Mesendoderm (in vitro differentiated cells): Measurements from ENCODE around the gene BBIP1.

ENCODE experiments used
- DNase-seq: peaks from one replicate; pipeline ENCODE4 v3.0.0; 2013
- H2AK5ac ChIP-seq: 2 replicates; pipeline ENCODE4 v1.6.1; 2013; ENCODE audit warnings: low read length, inconsistent platforms
- H2BK120ac ChIP-seq: 2 replicates; pipeline ENCODE4 v1.6.1; 2013; ENCODE audit warnings: low read depth, mild to moderate bottlenecking, low read length, moderate library complexity, mixed read lengths
- H2BK15ac ChIP-seq: replicated peaks from 2 replicates; pipeline ENCODE4 v1.6.1; 2013; ENCODE audit warnings: low read depth, mild to moderate bottlenecking, moderate library complexity
- H2BK5ac ChIP-seq: 2 replicates; pipeline ENCODE4 v1.6.1; 2013; ENCODE audit warnings: low read length, inconsistent platforms
- H3K18ac ChIP-seq: 2 replicates; pipeline ENCODE4 v1.6.1; 2013; ENCODE audit warnings: mild to moderate bottlenecking, low read length, mixed read lengths
- H3K23ac ChIP-seq: one replicate; pipeline ENCODE4 v1.6.1; 2013; ENCODE audit warnings: low read length
- H3K27ac ChIP-seq: 2 replicates; pipeline ENCODE4 v1.5.1; 2013; ENCODE audit warnings: low read depth, mild to moderate bottlenecking, inconsistent platforms, low read length, moderate library complexity
- H3K27me3 ChIP-seq: 2 replicates; pipeline ENCODE4 v1.6.1; 2013; ENCODE audit warnings: low read length, control low read depth, mild to moderate bottlenecking, inconsistent platforms; ENCODE audit not compliant: insufficient read depth, poor library complexity
- H3K36me3 ChIP-seq: 2 replicates; pipeline ENCODE4 v1.6.1; 2013; ENCODE audit warnings: low read length, inconsistent platforms; ENCODE audit not compliant: control insufficient read depth, insufficient read depth
- H3K4ac ChIP-seq: one replicate; pipeline ENCODE4 v1.6.1; 2013; ENCODE audit warnings: low read depth, mild to moderate bottlenecking, low read length, moderate library complexity
- H3K4me1 ChIP-seq: 2 replicates; pipeline ENCODE4 v1.6.1; 2013; ENCODE audit warnings: low read depth, low read length, inconsistent platforms; ENCODE audit not compliant: control insufficient read depth
- H3K4me2 ChIP-seq: 2 replicates; pipeline ENCODE4 v1.6.1; 2013; ENCODE audit warnings: low read length
- H3K4me3 ChIP-seq: 2 replicates; pipeline ENCODE4 v1.5.1; 2013; ENCODE audit warnings: mild to moderate bottlenecking, low read length
- H3K56ac ChIP-seq: one replicate; pipeline ENCODE4 v1.6.1; 2013; ENCODE audit warnings: low read length
- H3K79me1 ChIP-seq: 2 replicates; pipeline ENCODE4 v1.6.1; 2013; ENCODE audit warnings: low read length, inconsistent platforms
- H3K79me2 ChIP-seq: 2 replicates; pipeline ENCODE4 v1.6.1; 2013; ENCODE audit warnings: mild to moderate bottlenecking, low read length; ENCODE audit not compliant: control insufficient read depth, insufficient read depth
- H3K9ac ChIP-seq: 2 replicates; pipeline ENCODE4 v1.6.1; 2013; ENCODE audit warnings: low read length, inconsistent platforms
- H4K5ac ChIP-seq: one replicate; pipeline ENCODE4 v1.6.1; 2013; ENCODE audit warnings: low read length
- H4K8ac ChIP-seq: one replicate; pipeline ENCODE4 v1.6.1; 2013; ENCODE audit warnings: low read depth, mild to moderate bottlenecking, control low read depth, low read length, moderate library complexity
- WGBS: extraction: QIAGEN DNeasy Blood & Tissue Kit; methylation state at CpG from one replicate; pipeline ENCODE4 v1.1.7; 2013; ENCODE audit warnings: low lambda C conversion rate, missing lambda C conversion rate; ENCODE audit not compliant: insufficient coverage; ENCODE audit errors: extremely low coverage; 5-methylcytosine and 5-hydroxymethylcytosine counted together

Gene BBIP1

GRCh38 chr10:110858297-110858934 is 60.6 kb downstream of the BBIP1 start:
- peak overlapping the region; percentile 56 for H2AK5ac ChIP-seq
- no peak overlapping the region for H2BK5ac ChIP-seq
- WGBS: no CpG with 5 or more reads among the region's 1 CpG
- no peaks in the 10 kb centered on the region for H3K27me3 ChIP-seq
- H3K4me1 ChIP-seq: peaks cover 5% of the 10 kb centered on the region
- H3K27ac ChIP-seq: peak overlapping the region; percentile 69
- no peak overlapping the region for H3K23ac ChIP-seq
- H3K79me2 ChIP-seq: no peaks in the 10 kb centered on the region
- H3K56ac ChIP-seq: no peak overlapping the region
- H2BK120ac ChIP-seq: no peak overlapping the region
- no peak overlapping the region for H3K9ac ChIP-seq
- H4K5ac ChIP-seq: no peak overlapping the region
- peak overlapping the region; percentile 60 for H3K18ac ChIP-seq
- no peak overlapping the region for H3K4me3 ChIP-seq
- no peak overlapping the region for H4K8ac ChIP-seq
- no peaks in the 10 kb centered on the region for H3K36me3 ChIP-seq
- no peaks in the 10 kb centered on the region for H3K79me1 ChIP-seq
- H3K4ac ChIP-seq: no peak overlapping the region
- no peak for DNase-seq
- H3K4me2 ChIP-seq: no peak overlapping the region
- H2BK15ac ChIP-seq: no peak overlapping the region

GRCh38 chr10:110857265-110858171 is 61.5 kb downstream of the BBIP1 start:
- H3K4me1 ChIP-seq: peaks cover 5% of the 10 kb centered on the region
- H3K9ac ChIP-seq: no peak overlapping the region
- H4K8ac ChIP-seq: no peak overlapping the region
- no peak overlapping the region for H2BK120ac ChIP-seq
- no peak overlapping the region for H2AK5ac ChIP-seq
- peak; percentile 82 for DNase-seq
- no peaks in the 10 kb centered on the region for H3K79me2 ChIP-seq
- peak overlapping the region; percentile 81 for H3K27ac ChIP-seq
- H3K36me3 ChIP-seq: no peaks in the 10 kb centered on the region
- H2BK5ac ChIP-seq: peak overlapping the region; percentile 92
- no CpG with 5 or more reads among the region's 12 CpGs for WGBS
- H3K56ac ChIP-seq: peak overlapping the region; percentile 56
- no peak overlapping the region for H3K23ac ChIP-seq
- peak overlapping the region; percentile 60 for H3K18ac ChIP-seq
- H2BK15ac ChIP-seq: no peak overlapping the region
- no peak overlapping the region for H3K4ac ChIP-seq
- no peaks in the 10 kb centered on the region for H3K27me3 ChIP-seq
- H3K79me1 ChIP-seq: no peaks in the 10 kb centered on the region
- H4K5ac ChIP-seq: no peak overlapping the region
- H3K4me2 ChIP-seq: no peak overlapping the region
- H3K4me3 ChIP-seq: no peak overlapping the region

- H3K36me3 ChIP-seq: no peaks in the 10 kb centered on the region
- H3K79me2 ChIP-seq: no peaks in the 10 kb centered on the region
- H4K8ac ChIP-seq: no peak overlapping the region
- no peak overlapping the region for H2AK5ac ChIP-seq
- no peak overlapping the region for H2BK15ac ChIP-seq
- peaks cover 3% of the 10 kb centered on the region for H3K4me1 ChIP-seq
- no peak overlapping the region for H3K4ac ChIP-seq
- no peak overlapping the region for H3K27ac ChIP-seq
- H3K27me3 ChIP-seq: no peaks in the 10 kb centered on the region
- H3K18ac ChIP-seq: no peak overlapping the region
- no peak overlapping the region for H3K9ac ChIP-seq
- no peak overlapping the region for H3K56ac ChIP-seq
- no peak overlapping the region for H2BK5ac ChIP-seq
- H3K79me1 ChIP-seq: no peaks in the 10 kb centered on the region
- no peak overlapping the region for H2BK120ac ChIP-seq
- DNase-seq: no peak
- no peak overlapping the region for H3K4me3 ChIP-seq
- no peak overlapping the region for H4K5ac ChIP-seq
- no peak overlapping the region for H3K23ac ChIP-seq
- no peak overlapping the region for H3K4me2 ChIP-seq
Observed at GRCh38 chr10:110853921-110854605, 64.9 kb downstream of the BBIP1 start.

GRCh38 chr10:110852947-110853346 is 66.0 kb downstream of the BBIP1 start:
- no peak overlapping the region for H2AK5ac ChIP-seq
- no peak overlapping the region for H2BK120ac ChIP-seq
- H3K36me3 ChIP-seq: no peaks in the 10 kb centered on the region
- H3K27ac ChIP-seq: no peak overlapping the region
- no peaks in the 10 kb centered on the region for H3K79me1 ChIP-seq
- no peak overlapping the region for H3K23ac ChIP-seq
- no peak overlapping the region for H2BK5ac ChIP-seq
- DNase-seq: no peak
- H3K4me3 ChIP-seq: no peak overlapping the region
- WGBS: no CpG with 5 or more reads among the region's 4 CpGs
- no peak overlapping the region for H3K4me2 ChIP-seq
- H2BK15ac ChIP-seq: no peak overlapping the region
- no peaks in the 10 kb centered on the region for H3K79me2 ChIP-seq
- H3K18ac ChIP-seq: no peak overlapping the region
- peaks cover 3% of the 10 kb centered on the region for H3K4me1 ChIP-seq
- no peak overlapping the region for H4K5ac ChIP-seq
- H3K27me3 ChIP-seq: no peaks in the 10 kb centered on the region
- H4K8ac ChIP-seq: no peak overlapping the region
- no peak overlapping the region for H3K9ac ChIP-seq
- no peak overlapping the region for H3K56ac ChIP-seq
- no peak overlapping the region for H3K4ac ChIP-seq

GRCh38 chr10:110852255-110852896 is 66.6 kb downstream of the BBIP1 start:
- H2AK5ac ChIP-seq: no peak overlapping the region
- H3K23ac ChIP-seq: no peak overlapping the region
- H3K4me1 ChIP-seq: peaks cover 2% of the 10 kb centered on the region
- no peak overlapping the region for H2BK15ac ChIP-seq
- H3K79me2 ChIP-seq: no peaks in the 10 kb centered on the region
- no peak overlapping the region for H3K4me3 ChIP-seq
- no peak overlapping the region for H2BK120ac ChIP-seq
- H3K9ac ChIP-seq: no peak overlapping the region
- no peaks in the 10 kb centered on the region for H3K36me3 ChIP-seq
- no peak overlapping the region for H4K5ac ChIP-seq
- H2BK5ac ChIP-seq: no peak overlapping the region
- no peak overlapping the region for H3K4me2 ChIP-seq
- H3K4ac ChIP-seq: no peak overlapping the region
- H3K79me1 ChIP-seq: no peaks in the 10 kb centered on the region
- H3K27me3 ChIP-seq: no peaks in the 10 kb centered on the region
- WGBS: no CpG with 5 or more reads among the region's 7 CpGs
- no peak overlapping the region for H4K8ac ChIP-seq
- H3K18ac ChIP-seq: no peak overlapping the region
- DNase-seq: peak; percentile 72
- no peak overlapping the region for H3K56ac ChIP-seq
- H3K27ac ChIP-seq: no peak overlapping the region
